ENCODE measurements around the gene ARHGEF19. TPM values are rescaled to one million over a fixed set of nuclear protein-coding genes. Genes with fewer than 3 reads are reported as not detected.

ARHGEF19 gene
- total and polyA plus RNA-seq, 9 of the 15 experiments (the other 6 are each of a cell fraction or from before 2014, with no cell fraction given), result 0.73 to 21.0 (median 5.2) TPM

GRCh38 chr1:16206547-16207317, 5.7 kb downstream of the ARHGEF19 start (continued):
- TF ChIP-seq ZNF449 (CRISPR knock-in tag; IDR thresholded peaks at IDR 0.05) (no peak), MGA (IDR thresholded peaks at IDR 0.05) (peak; percentile 94), C11orf30 (IDR thresholded peaks at IDR 0.05; ENCODE audit: low read depth) (no peak), ZNF780A (CRISPR knock-in tag; IDR thresholded peaks at IDR 0.05) (no peak), ZFP36 (IDR thresholded peaks at IDR 0.05; ENCODE audit: low read depth, low read length, partially characterized antibody) (no peak), ZNF212 (CRISPR knock-in tag; IDR thresholded peaks at IDR 0.05) (no peak), ZNF696 (CRISPR knock-in tag; conservative IDR thresholded peaks at IDR 0.05) (no peak), CBX8 (IDR thresholded peaks at IDR 0.05; ENCODE audit: borderline replicate concordance, extremely low read depth, low read depth, low read length, poor library complexity, severe bottlenecking) (no peak), STAT5A (IDR thresholded peaks at IDR 0.05; ENCODE audit: borderline replicate concordance, low read length) (no peak), ZNF274 (IDR thresholded peaks at IDR 0.05; ENCODE audit: borderline replicate concordance, low read depth, low read length) (no peak), FOXM1 (IDR thresholded peaks at IDR 0.05; ENCODE audit: low read depth) (peak; percentile 52; the same call in 1 of the 2 replicates), FOXM1 (CRISPR knock-in tag; IDR thresholded peaks at IDR 0.05; ENCODE audit: low read depth) (peak; percentile 83; the same call in 1 of the 2 replicates), ZNF134 (CRISPR knock-in tag; conservative IDR thresholded peaks at IDR 0.05) (no peak), RBM34 (IDR thresholded peaks at IDR 0.05; ENCODE audit: borderline replicate concordance, insufficient read depth, low read length) (no peak), MAFG (tag; conservative IDR thresholded peaks at IDR 0.05) (no peak)

Data from K562 (cell line).